ENCODE measurements around the gene GRID1.

DNA sequence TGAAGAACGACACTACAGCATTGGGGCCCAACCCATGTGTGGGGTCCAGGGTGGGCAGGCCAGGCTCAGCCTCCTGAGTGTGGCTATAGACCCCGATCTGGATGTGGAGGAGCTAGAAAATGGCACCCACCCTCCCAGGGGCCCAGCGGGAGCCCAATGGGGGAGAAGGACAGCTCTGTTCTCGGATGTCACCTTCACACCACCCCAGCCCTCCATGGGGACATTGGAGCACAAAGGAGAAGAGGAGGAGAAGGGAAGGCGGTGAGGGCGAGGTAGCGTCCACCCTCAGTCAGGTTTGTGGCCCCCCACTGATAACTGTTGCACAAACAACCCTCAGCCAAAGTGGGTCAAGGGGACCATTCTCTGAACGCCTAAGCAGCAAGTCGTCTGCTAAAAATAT is 509.3 kb downstream of the GRID1 start:
- no peak for TF ChIP-seq EZH2 (IDR thresholded peaks at IDR 0.05; ENCODE audit: low read depth)
- TF ChIP-seq, protein P1, sequence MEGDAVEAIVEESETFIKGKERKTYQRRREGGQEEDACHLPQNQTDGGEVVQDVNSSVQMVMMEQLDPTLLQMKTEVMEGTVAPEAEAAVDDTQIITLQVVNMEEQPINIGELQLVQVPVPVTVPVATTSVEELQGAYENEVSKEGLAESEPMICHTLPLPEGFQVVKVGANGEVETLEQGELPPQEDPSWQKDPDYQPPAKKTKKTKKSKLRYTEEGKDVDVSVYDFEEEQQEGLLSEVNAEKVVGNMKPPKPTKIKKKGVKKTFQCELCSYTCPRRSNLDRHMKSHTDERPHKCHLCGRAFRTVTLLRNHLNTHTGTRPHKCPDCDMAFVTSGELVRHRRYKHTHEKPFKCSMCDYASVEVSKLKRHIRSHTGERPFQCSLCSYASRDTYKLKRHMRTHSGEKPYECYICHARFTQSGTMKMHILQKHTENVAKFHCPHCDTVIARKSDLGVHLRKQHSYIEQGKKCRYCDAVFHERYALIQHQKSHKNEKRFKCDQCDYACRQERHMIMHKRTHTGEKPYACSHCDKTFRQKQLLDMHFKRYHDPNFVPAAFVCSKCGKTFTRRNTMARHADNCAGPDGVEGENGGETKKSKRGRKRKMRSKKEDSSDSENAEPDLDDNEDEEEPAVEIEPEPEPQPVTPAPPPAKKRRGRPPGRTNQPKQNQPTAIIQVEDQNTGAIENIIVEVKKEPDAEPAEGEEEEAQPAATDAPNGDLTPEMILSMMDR (conservative IDR thresholded peaks at IDR 0.05): no peak
